ENCODE results near the gene MAP4K2. TPM values are rescaled to one million over a fixed set of nuclear protein-coding genes. Genes with fewer than 3 reads are reported as not detected.

Gene MAP4K2
- total RNA-seq, 4 donors from 2014 or later = 11.1 to 25.0 (median 17.1) TPM

DNA sequence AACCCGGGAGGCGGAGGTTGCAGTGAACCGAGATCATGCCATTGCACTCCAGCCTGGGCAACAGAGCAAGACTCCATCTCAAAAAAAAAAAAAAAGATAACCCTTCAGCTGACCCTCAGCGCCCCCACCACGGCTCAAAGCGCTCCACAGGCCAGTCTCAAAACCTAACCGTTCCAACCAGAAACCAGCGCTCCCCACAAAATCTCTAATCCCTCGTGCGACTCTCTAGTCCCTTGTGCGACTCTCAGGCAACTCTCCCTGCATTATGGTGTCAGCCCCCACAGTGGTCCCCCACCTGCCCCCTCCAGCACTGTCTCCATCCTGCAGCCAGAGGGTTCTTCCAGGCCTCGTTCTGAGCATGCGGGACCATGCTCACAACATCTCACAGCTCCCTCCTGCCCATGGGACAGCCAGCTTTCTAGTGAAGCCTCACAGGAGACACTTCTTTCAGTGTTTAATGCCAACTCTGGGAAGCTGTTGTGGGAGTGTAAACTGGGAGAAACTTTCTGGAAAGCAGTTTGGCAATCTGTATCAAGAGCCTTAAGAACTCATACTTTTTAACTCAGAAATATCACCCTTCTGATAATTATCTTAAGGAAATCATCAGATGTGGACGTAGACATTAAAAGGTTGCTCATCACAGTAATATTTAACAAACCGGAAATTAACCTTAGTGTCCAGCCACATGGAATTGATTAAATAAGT is 54.9 kb downstream of the MAP4K2 start:
- peaks cover 11 to 35% (median 30%) of the 10 kb centered on the region in 4 donors for H3K36me3 ChIP-seq

DNA sequence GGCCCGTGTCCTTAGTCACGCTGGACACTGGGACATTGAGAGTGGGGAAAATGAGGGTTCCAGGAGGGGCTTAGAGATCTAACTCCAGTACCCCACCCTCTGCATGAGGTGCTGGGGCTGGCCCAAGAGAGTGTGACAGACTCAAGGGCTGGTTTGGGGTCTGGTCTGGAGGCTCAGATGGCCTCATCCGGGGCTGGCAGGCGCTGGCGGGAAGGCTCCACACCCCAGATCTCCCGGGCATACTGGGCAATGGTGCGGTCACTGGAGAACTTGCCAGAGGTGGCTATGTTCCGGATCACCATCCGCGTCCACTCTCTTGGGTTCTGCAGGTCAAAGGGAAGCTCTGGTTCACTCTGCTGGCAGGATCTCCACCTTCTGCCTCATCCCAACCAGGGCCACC is 56.5 kb downstream of the MAP4K2 start:
- no peak for TF ChIP-seq EP300 (IDR thresholded peaks at IDR 0.05)
- no peak for TF ChIP-seq POLR2AphosphoS5 (IDR thresholded peaks at IDR 0.05)
- TF ChIP-seq, protein P1, sequence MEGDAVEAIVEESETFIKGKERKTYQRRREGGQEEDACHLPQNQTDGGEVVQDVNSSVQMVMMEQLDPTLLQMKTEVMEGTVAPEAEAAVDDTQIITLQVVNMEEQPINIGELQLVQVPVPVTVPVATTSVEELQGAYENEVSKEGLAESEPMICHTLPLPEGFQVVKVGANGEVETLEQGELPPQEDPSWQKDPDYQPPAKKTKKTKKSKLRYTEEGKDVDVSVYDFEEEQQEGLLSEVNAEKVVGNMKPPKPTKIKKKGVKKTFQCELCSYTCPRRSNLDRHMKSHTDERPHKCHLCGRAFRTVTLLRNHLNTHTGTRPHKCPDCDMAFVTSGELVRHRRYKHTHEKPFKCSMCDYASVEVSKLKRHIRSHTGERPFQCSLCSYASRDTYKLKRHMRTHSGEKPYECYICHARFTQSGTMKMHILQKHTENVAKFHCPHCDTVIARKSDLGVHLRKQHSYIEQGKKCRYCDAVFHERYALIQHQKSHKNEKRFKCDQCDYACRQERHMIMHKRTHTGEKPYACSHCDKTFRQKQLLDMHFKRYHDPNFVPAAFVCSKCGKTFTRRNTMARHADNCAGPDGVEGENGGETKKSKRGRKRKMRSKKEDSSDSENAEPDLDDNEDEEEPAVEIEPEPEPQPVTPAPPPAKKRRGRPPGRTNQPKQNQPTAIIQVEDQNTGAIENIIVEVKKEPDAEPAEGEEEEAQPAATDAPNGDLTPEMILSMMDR (IDR thresholded peaks at IDR 0.05) = no peak
- TF ChIP-seq POLR2A (IDR thresholded peaks at IDR 0.05; ENCODE audit: low read depth) = no peak
- H3K4me3 ChIP-seq = peak overlapping the region; percentile 59 to 73 (median 69)
- H3K9me3 ChIP-seq = no peaks in the 10 kb centered on the region
- H3K36me3 ChIP-seq = peaks cover 6 to 19% (median 14%) of the 10 kb centered on the region in 4 donors
- no peaks in the 10 kb centered on the region for H3K27me3 ChIP-seq
- H3K27ac ChIP-seq (replicated peaks in 1 of 4) = peak overlapping the region; percentile 92 to 99 (median 96)
- intact Hi-C loops (cut with DNase I) = no loop called here
- WGBS = 70% methylated on average over 5 of the region's 10 CpGs
- peaks cover 28 to 61% (median 55%) of the 10 kb centered on the region in 4 donors for H3K4me1 ChIP-seq
- DNase-seq (ENCODE audit: extremely low spot score) = no peak

More for the DNA sequence above, 54.9 kb downstream of the MAP4K2 start:
- 83% methylated on average over 15 of the region's 15 CpGs for WGBS
- DNase-seq (ENCODE audit: extremely low spot score) = no peak
- no peak overlapping the region for H3K4me3 ChIP-seq
- intact Hi-C loops (cut with DNase I) = no loop called here
- H3K9me3 ChIP-seq = no peaks in the 10 kb centered on the region
- TF ChIP-seq POLR2AphosphoS5 (IDR thresholded peaks at IDR 0.05) = no peak
- TF ChIP-seq, protein P1 (IDR thresholded peaks at IDR 0.05) = no peak
- TF ChIP-seq POLR2A (IDR thresholded peaks at IDR 0.05; ENCODE audit: low read depth) = no peak
- TF ChIP-seq EP300 (IDR thresholded peaks at IDR 0.05) = no peak
- peaks cover 20 to 49% (median 41%) of the 10 kb centered on the region in 4 donors for H3K4me1 ChIP-seq
- H3K27ac ChIP-seq (replicated peaks in 1 of 4) = peak overlapping the region; percentile 92 to 99 (median 96)
- H3K27me3 ChIP-seq = no peaks in the 10 kb centered on the region

DNA sequence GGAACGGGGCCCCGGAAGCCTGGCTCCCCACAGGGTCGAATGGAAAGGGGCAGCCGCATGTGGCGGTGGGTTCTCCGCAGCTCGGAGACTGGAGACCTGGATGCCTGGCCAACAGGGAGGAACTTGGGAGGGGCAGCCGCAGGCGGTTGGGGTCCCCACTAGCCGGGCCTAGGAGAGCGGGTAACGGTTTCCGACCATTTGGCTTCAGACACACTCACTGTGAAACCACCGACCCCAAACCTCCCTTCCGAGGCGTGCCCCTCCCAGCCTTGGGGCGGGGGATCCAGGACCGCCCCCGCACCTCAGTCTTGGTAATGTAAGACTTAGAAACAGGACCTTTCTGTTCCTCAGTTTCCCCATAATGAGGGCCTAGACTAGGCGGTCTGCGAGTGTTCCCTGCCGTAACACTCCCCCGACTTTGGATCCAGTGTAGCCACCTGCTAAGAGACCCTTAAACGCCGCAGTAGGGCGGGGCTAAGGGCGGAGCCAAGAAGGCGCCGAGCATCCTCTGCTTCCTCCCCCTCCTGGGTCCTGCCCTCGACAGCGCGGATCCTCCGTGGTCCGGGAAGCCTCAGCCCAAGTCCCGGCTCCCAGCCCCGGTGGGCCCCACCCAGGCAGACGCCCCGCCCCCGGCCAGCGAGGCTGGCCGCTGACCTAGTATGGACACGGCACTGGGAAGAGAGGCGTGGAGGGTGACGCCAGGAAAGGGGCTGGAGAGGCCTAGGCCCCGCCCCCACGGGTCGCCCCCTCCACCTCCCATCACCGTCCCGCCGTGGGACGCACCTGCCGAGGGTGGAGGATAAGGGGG is 57.3 kb downstream of the MAP4K2 start:
- Histone ChIP-seq H3K9me3 (no peaks in the 10 kb centered on the region), H3K4me3 (peak overlapping the region; percentile 59 to 73 (median 69)), H3K4me1 (peaks cover 28 to 69% (median 61%) of the 10 kb centered on the region in 4 donors), H3K27ac (replicated peaks in 1 of 4) (peak overlapping the region; percentile 92 to 99 (median 96)), H3K36me3 (peaks cover 0 to 13% (median 10%) of the 10 kb centered on the region in 4 donors), H3K27me3 (no peaks in the 10 kb centered on the region)
- WGBS = 1% methylated on average over 43 of the region's 52 CpGs
- TF ChIP-seq, protein P1 (IDR thresholded peaks at IDR 0.05) = no peak
- TF ChIP-seq POLR2A (IDR thresholded peaks at IDR 0.05; ENCODE audit: low read depth) = peak; percentile 55
- peak; percentile 90 to 97 for TF ChIP-seq POLR2AphosphoS5 (IDR thresholded peaks at IDR 0.05)
- no peak for TF ChIP-seq EP300 (IDR thresholded peaks at IDR 0.05)
- peak; percentile 97 for DNase-seq (ENCODE audit: extremely low spot score)
- intact Hi-C loops (cut with DNase I) = loop anchor here (2.0 kb wide), 1 partner anchor 57 kb away; the partner anchor contains the start of gene MAP4K2

DNA sequence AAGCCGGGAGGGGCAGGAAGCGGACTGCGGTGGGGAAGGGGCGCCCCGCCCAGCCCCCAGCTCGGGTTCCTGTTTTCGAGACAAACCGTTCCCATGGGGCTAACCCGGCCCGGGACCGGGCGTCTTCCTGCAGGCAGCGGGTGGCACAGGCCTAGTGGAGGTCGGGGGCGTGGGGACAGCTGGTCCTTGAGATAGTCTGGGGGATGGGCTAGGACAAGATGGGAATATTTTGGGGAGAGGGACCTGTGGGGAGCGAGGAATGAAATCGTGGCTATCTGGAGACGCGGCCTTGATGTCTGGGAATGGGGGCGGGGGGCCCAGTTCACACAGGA is 57.9 kb downstream of the MAP4K2 start:
- TF ChIP-seq, protein P1 (IDR thresholded peaks at IDR 0.05) = no peak
- TF ChIP-seq POLR2AphosphoS5 (IDR thresholded peaks at IDR 0.05) = peak in 1 of 2 donors; percentile 46
- H3K9me3 ChIP-seq = no peaks in the 10 kb centered on the region
- intact Hi-C loops (cut with DNase I) = loop anchor here (2.0 kb wide), 1 partner anchor 58 kb away; the partner anchor contains the start of gene MAP4K2
- H3K4me1 ChIP-seq = peaks cover 28 to 71% (median 61%) of the 10 kb centered on the region in 4 donors
- peaks cover 0 to 9% (median 6%) of the 10 kb centered on the region in 4 donors for H3K36me3 ChIP-seq
- peak overlapping the region; percentile 92 to 99 (median 96) for H3K27ac ChIP-seq (replicated peaks in 1 of 4)
- peak overlapping the region; percentile 59 to 73 (median 69) for H3K4me3 ChIP-seq
- no peak for DNase-seq (ENCODE audit: extremely low spot score)
- WGBS = 2% methylated on average over 14 of the region's 20 CpGs
- no peaks in the 10 kb centered on the region for H3K27me3 ChIP-seq
